IPS-15b (cell line): ENCODE measurements around the gene ACAP2.
"Not testable (repeated sequence)": the region's sequence is repeated elsewhere in the genome, so short reads cannot be mapped to it uniquely, and the experiment has no call there.

Experiments used
- H3K27me3 ChIP-seq: one replicate; pipeline ENCODE4 v1.6.1; 2013; ENCODE audit warnings: low read length; ENCODE audit not compliant: control insufficient read depth, insufficient read depth
- H3K36me3 ChIP-seq: one replicate; pipeline ENCODE4 v1.6.1; 2013; ENCODE audit warnings: low read length; ENCODE audit not compliant: control insufficient read depth, insufficient read depth
- H3K4me1 ChIP-seq: one replicate; pipeline ENCODE4 v1.6.1; 2013; ENCODE audit warnings: mild to moderate bottlenecking, low read length; ENCODE audit not compliant: control insufficient read depth, insufficient read depth
- H3K4me3 ChIP-seq: one replicate; pipeline ENCODE4 v1.5.1; 2013; ENCODE audit warnings: low read depth, low read length
- H3K9ac ChIP-seq: one replicate; pipeline ENCODE4 v1.6.1; 2013; ENCODE audit warnings: low read depth, mild to moderate bottlenecking, low read length
- H3K9me3 ChIP-seq: one replicate; pipeline ENCODE4 v1.6.1; 2013; ENCODE audit warnings: mild to moderate bottlenecking, low read length; ENCODE audit not compliant: control insufficient read depth, insufficient read depth

Gene ACAP2

GRCh38 chr3:195442573-195443390 lies at the start of gene ACAP2:
TSS of gene ACAP2 (minus strand) at chr3:195443020. CDS start at chr3:195442847, 173 bp downstream.
- Histone ChIP-seq H3K27me3 (no peaks in the 10 kb centered on the region), H3K36me3 (no peaks in the 10 kb centered on the region), H3K4me1 (peaks cover 6% of the 10 kb centered on the region), H3K9ac (peak within 1 kb of the TSS; percentile 63), H3K9me3 (no peaks in the 10 kb centered on the region), H3K4me3 (peak within 1 kb of the TSS; percentile 89)

- Histone ChIP-seq H3K9ac (no peak overlapping the region), H3K9me3 (no peaks in the 10 kb centered on the region), H3K36me3 (no peaks in the 10 kb centered on the region), H3K27me3 (no peaks in the 10 kb centered on the region), H3K4me3 (no peak overlapping the region), H3K4me1 (no peaks in the 10 kb centered on the region)
These were observed 32.8 kb upstream of the ACAP2 start for GRCh38 chr3:195475614-195476013.

- not testable (repeated sequence) for H3K27me3 ChIP-seq, H3K4me3 ChIP-seq, H3K36me3 ChIP-seq, H3K9ac ChIP-seq, H3K4me1 ChIP-seq, H3K9me3 ChIP-seq
These were observed 32.3 kb upstream of the ACAP2 start for GRCh38 chr3:195475116-195475515.

- Histone ChIP-seq H3K4me3 (no peak overlapping the region), H3K9me3 (no peaks in the 10 kb centered on the region), H3K27me3 (no peaks in the 10 kb centered on the region), H3K4me1 (no peaks in the 10 kb centered on the region), H3K36me3 (no peaks in the 10 kb centered on the region), H3K9ac (no peak overlapping the region)
These were observed 26.0 kb upstream of the ACAP2 start for GRCh38 chr3:195468841-195469240.

GRCh38 chr3:195468391-195468776 lies 25.6 kb upstream of the ACAP2 start:
- Histone ChIP-seq H3K4me3 (no peak overlapping the region), H3K9ac (no peak overlapping the region), H3K9me3 (no peaks in the 10 kb centered on the region), H3K4me1 (no peaks in the 10 kb centered on the region), H3K27me3 (no peaks in the 10 kb centered on the region), H3K36me3 (no peaks in the 10 kb centered on the region)

GRCh38 chr3:195467641-195468390 lies 25.0 kb upstream of the ACAP2 start:
- no peak overlapping the region for H3K9ac ChIP-seq
- no peaks in the 10 kb centered on the region for H3K9me3 ChIP-seq
- H3K4me1 ChIP-seq = no peaks in the 10 kb centered on the region
- no peak overlapping the region for H3K4me3 ChIP-seq
- H3K27me3 ChIP-seq = no peaks in the 10 kb centered on the region
- no peaks in the 10 kb centered on the region for H3K36me3 ChIP-seq

- Histone ChIP-seq H3K36me3 (no peaks in the 10 kb centered on the region), H3K9ac (no peak overlapping the region), H3K9me3 (no peaks in the 10 kb centered on the region), H3K27me3 (no peaks in the 10 kb centered on the region), H3K4me1 (no peaks in the 10 kb centered on the region), H3K4me3 (no peak overlapping the region)
These were observed 23.4 kb upstream of the ACAP2 start for GRCh38 chr3:195466251-195466650.

GRCh38 chr3:195462922-195463321 lies 20.1 kb upstream of the ACAP2 start:
- H3K9me3 ChIP-seq, H3K36me3 ChIP-seq, H3K9ac ChIP-seq, H3K27me3 ChIP-seq, H3K4me1 ChIP-seq, H3K4me3 ChIP-seq: not testable (repeated sequence)

- Histone ChIP-seq H3K4me1 (no peaks in the 10 kb centered on the region), H3K4me3 (no peak overlapping the region), H3K9ac (no peak overlapping the region), H3K36me3 (no peaks in the 10 kb centered on the region), H3K9me3 (no peaks in the 10 kb centered on the region), H3K27me3 (no peaks in the 10 kb centered on the region)
These were observed 19.4 kb upstream of the ACAP2 start for GRCh38 chr3:195462308-195462610.

GRCh38 chr3:195461594-195462307 lies 18.9 kb upstream of the ACAP2 start:
- Histone ChIP-seq H3K27me3 (no peaks in the 10 kb centered on the region), H3K4me1 (no peaks in the 10 kb centered on the region), H3K4me3 (no peak overlapping the region), H3K9ac (no peak overlapping the region), H3K36me3 (no peaks in the 10 kb centered on the region), H3K9me3 (no peaks in the 10 kb centered on the region)

GRCh38 chr3:195460091-195460713 lies 17.4 kb upstream of the ACAP2 start:
- Histone ChIP-seq H3K9me3 (no peaks in the 10 kb centered on the region), H3K4me3 (no peak overlapping the region), H3K27me3 (no peaks in the 10 kb centered on the region), H3K9ac (no peak overlapping the region), H3K36me3 (no peaks in the 10 kb centered on the region), H3K4me1 (no peaks in the 10 kb centered on the region)
